Muscle of leg (tissue), 11 donors: ENCODE data around the gene DOK6. TPM values are rescaled to one million over a fixed set of nuclear protein-coding genes. Genes with fewer than 3 reads are reported as not detected.

Experiments used
- DNase-seq: peaks from one replicate; pipeline ENCODE4 v3.0.0; 2013
- H3K27ac ChIP-seq: one replicate; pipeline ENCODE4 v1.5.1; 2013; ENCODE audit warnings: mild to moderate bottlenecking, low read length, control low read depth
- H3K27me3 ChIP-seq: one replicate; pipeline ENCODE4 v1.6.1; 2013; ENCODE audit warnings: low read length; ENCODE audit not compliant: control insufficient read depth, insufficient read depth
- H3K36me3 ChIP-seq: one replicate; pipeline ENCODE4 v1.6.1; 2013; ENCODE audit warnings: low read length; ENCODE audit not compliant: control insufficient read depth, insufficient read depth
- H3K4me1 ChIP-seq: one replicate; pipeline ENCODE4 v1.6.1; 2013; ENCODE audit warnings: low read length; ENCODE audit not compliant: control insufficient read depth, insufficient read depth
- H3K4me3 ChIP-seq: one replicate; pipeline ENCODE4 v1.5.1; 2013; ENCODE audit warnings: low read length, control low read depth
- H3K9me3 ChIP-seq: replicated peaks from 2 replicates; pipeline ENCODE4 v1.6.1; 2013; ENCODE audit warnings: low read depth, low read length; ENCODE audit not compliant: control insufficient read depth
- whole genome bisulfite sequencing: methylation state at CpG from one replicate; pipeline ENCODE4 v1.1.5; 2013; ENCODE audit warnings: missing lambda C conversion rate; ENCODE audit not compliant: insufficient coverage; 5-methylcytosine and 5-hydroxymethylcytosine counted together
- polyA plus RNA-seq, 8 donors: library from polyadenylated mRNA; unstranded; fragments of 120-200 nt; gene quantifications; one replicate each; pipeline versions ENCODE4 v1.2.1 to v1.2.3, GENCODE V29; 2013; ENCODE audit warnings: inconsistent platforms in 1 of 8, low replicate concordance in 1 of 8; ENCODE audit not compliant: insufficient read length in 8 of 8, insufficient read depth in 1 of 8
- total RNA-seq: library from RNA; stranded (reverse); fragments of 120-200 nt; gene quantifications from one replicate; pipeline ENCODE4 v1.2.4, GENCODE V29; 2013

DOK6 gene
- total and polyA plus RNA-seq, 9 donors = 2.3 to 4.9 (median 3.3) TPM

GRCh38 chr18:69484699-69485396, 84.2 kb downstream of the DOK6 start:
- H3K4me1 ChIP-seq = no peaks in the 10 kb centered on the region
- H3K36me3 ChIP-seq = no peaks in the 10 kb centered on the region
- H3K27me3 ChIP-seq = no peaks in the 10 kb centered on the region
- no peak overlapping the region for H3K4me3 ChIP-seq
- DNase-seq = peak; percentile 20
- no peak overlapping the region for H3K27ac ChIP-seq
- H3K9me3 ChIP-seq = peaks cover 5% of the 10 kb centered on the region
- 37% methylated on average over 4 of the region's 6 CpGs for WGBS

GRCh38 chr18:69487488-69488394, 87.1 kb downstream of the DOK6 start:
- no peak overlapping the region for H3K4me3 ChIP-seq
- DNase-seq = no peak
- H3K27me3 ChIP-seq = no peaks in the 10 kb centered on the region
- no peaks in the 10 kb centered on the region for H3K36me3 ChIP-seq
- H3K4me1 ChIP-seq = no peaks in the 10 kb centered on the region
- no peak overlapping the region for H3K27ac ChIP-seq
- H3K9me3 ChIP-seq = peaks cover 5% of the 10 kb centered on the region
- WGBS = 85% methylated on average over 5 of the region's 6 CpGs

GRCh38 chr18:69490072-69490471, 89.4 kb downstream of the DOK6 start:
- no CpG with 5 or more reads among the region's 1 CpG for WGBS
- H3K4me1 ChIP-seq = no peaks in the 10 kb centered on the region
- DNase-seq = no peak
- H3K9me3 ChIP-seq = peaks cover 6% of the 10 kb centered on the region
- no peak overlapping the region for H3K4me3 ChIP-seq
- no peaks in the 10 kb centered on the region for H3K36me3 ChIP-seq
- H3K27ac ChIP-seq = no peak overlapping the region
- no peaks in the 10 kb centered on the region for H3K27me3 ChIP-seq

- no peak for DNase-seq
- peaks cover 12% of the 10 kb centered on the region for H3K9me3 ChIP-seq
- no peaks in the 10 kb centered on the region for H3K27me3 ChIP-seq
- H3K4me1 ChIP-seq = no peaks in the 10 kb centered on the region
- no CpG with 5 or more reads among the region's 4 CpGs for WGBS
- H3K4me3 ChIP-seq = no peak overlapping the region
- no peaks in the 10 kb centered on the region for H3K36me3 ChIP-seq
- no peak overlapping the region for H3K27ac ChIP-seq
These were observed 90.1 kb downstream of the DOK6 start for GRCh38 chr18:69490813-69491212.

GRCh38 chr18:69491576-69491975, 90.9 kb downstream of the DOK6 start:
- Histone ChIP-seq H3K27me3 (no peaks in the 10 kb centered on the region), H3K4me3 (no peak overlapping the region), H3K27ac (no peak overlapping the region), H3K4me1 (no peaks in the 10 kb centered on the region), H3K9me3 (peaks cover 12% of the 10 kb centered on the region), H3K36me3 (no peaks in the 10 kb centered on the region)
- DNase-seq = no peak
- no CpG with 5 or more reads among the region's 2 CpGs for WGBS

- H3K9me3 ChIP-seq = peaks cover 8% of the 10 kb centered on the region
- no peaks in the 10 kb centered on the region for H3K27me3 ChIP-seq
- no CpG with 5 or more reads among the region's 2 CpGs for WGBS
- no peak overlapping the region for H3K4me3 ChIP-seq
- no peak for DNase-seq
- no peaks in the 10 kb centered on the region for H3K36me3 ChIP-seq
- H3K27ac ChIP-seq = no peak overlapping the region
- no peaks in the 10 kb centered on the region for H3K4me1 ChIP-seq
These were observed 92.2 kb downstream of the DOK6 start for GRCh38 chr18:69492861-69493260.

GRCh38 chr18:69494841-69495240, 94.2 kb downstream of the DOK6 start:
- DNase-seq = no peak
- no peak overlapping the region for H3K4me3 ChIP-seq
- 87% methylated on average over 4 of the region's 4 CpGs for WGBS
- H3K27me3 ChIP-seq = no peaks in the 10 kb centered on the region
- no peaks in the 10 kb centered on the region for H3K4me1 ChIP-seq
- peaks cover 7% of the 10 kb centered on the region for H3K9me3 ChIP-seq
- H3K36me3 ChIP-seq = no peaks in the 10 kb centered on the region
- no peak overlapping the region for H3K27ac ChIP-seq

GRCh38 chr18:69495338-69495737, 94.7 kb downstream of the DOK6 start:
- Histone ChIP-seq H3K9me3 (peaks cover 7% of the 10 kb centered on the region), H3K36me3 (no peaks in the 10 kb centered on the region), H3K27ac (no peak overlapping the region), H3K4me3 (no peak overlapping the region), H3K4me1 (no peaks in the 10 kb centered on the region), H3K27me3 (no peaks in the 10 kb centered on the region)
- DNase-seq = no peak
- WGBS = 95% methylated on average over 5 of the region's 5 CpGs

GRCh38 chr18:69495841-69496533, 95.3 kb downstream of the DOK6 start:
- H3K36me3 ChIP-seq = no peaks in the 10 kb centered on the region
- H3K4me1 ChIP-seq = no peaks in the 10 kb centered on the region
- no peaks in the 10 kb centered on the region for H3K27me3 ChIP-seq
- peaks cover 7% of the 10 kb centered on the region for H3K9me3 ChIP-seq
- WGBS = 90% methylated on average over 20 of the region's 20 CpGs
- H3K27ac ChIP-seq = no peak overlapping the region
- DNase-seq = no peak
- no peak overlapping the region for H3K4me3 ChIP-seq

GRCh38 chr18:69518989-69519388, 118.3 kb downstream of the DOK6 start:
- Histone ChIP-seq H3K27me3 (no peaks in the 10 kb centered on the region), H3K4me3 (no peak overlapping the region), H3K36me3 (no peaks in the 10 kb centered on the region), H3K27ac (no peak overlapping the region), H3K9me3 (no peaks in the 10 kb centered on the region), H3K4me1 (no peaks in the 10 kb centered on the region)
- DNase-seq = peak; percentile 14
- no CpG with 5 or more reads among the region's 1 CpG for WGBS
